ENCODE results near the gene PRPF4.
"Not testable (repeated sequence)": the region's sequence is repeated elsewhere in the genome, so short reads cannot be mapped to it uniquely, and the experiment has no call there.

Gene PRPF4

GRCh38 chr9:113267911-113268566, 7.4 kb upstream of the PRPF4 start:
- DNase-seq (ENCODE audit: low spot score), result no peak

DNA sequence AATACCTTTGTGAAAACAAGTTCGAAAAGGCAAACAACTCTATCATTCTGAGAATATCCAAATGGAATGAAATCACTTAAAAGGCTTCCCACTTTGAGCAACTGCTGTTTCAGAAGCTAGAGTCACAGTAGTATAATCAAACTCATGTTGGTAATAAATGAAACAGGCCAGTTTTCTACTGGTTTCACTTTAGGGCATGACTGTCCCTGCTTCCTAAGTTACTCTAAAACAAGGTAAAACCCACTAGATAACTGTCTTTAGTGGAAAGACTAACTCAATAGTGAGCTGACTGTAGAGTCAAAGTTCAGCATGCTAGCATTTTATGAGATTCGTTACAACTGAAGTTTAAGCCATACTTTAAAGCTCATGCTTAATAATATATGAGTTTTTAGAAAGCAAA, 6.1 kb upstream of the PRPF4 start:
- no peak for DNase-seq (ENCODE audit: low spot score)

- DNase-seq (ENCODE audit: low spot score), result no peak
Observed at GRCh38 chr9:113269871-113270270, 5.6 kb upstream of the PRPF4 start.

DNA sequence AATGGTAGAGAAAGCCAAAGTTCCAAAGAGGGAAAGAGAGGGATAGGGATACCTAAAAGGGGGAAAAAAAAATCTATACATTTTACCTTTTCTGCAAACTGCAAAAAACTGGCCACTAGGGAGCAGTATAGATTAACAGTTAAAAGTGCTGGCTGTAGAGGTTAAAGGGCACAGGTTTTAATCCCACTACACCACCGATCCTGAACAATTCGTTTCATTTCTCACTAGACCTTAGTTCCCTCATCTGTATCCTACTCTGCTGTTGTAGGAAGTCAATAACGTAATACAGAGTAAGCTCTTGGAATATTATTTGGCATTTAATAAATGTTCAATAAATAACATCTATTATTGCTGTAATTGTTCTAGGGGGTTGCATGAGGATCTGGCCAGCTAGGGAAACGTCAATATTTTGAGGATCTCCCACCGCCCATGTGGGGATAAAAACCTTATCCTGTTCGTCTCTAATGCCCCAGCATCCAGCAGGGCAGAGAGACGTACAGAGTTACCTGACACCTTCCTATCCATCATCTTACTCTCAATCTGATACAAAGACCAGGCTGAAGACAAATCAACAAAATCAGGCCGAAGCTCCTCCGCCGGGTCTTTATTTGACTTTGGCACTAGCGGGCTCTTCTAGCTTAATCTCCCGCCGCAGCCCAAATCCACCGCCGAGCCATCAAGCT, 843 bp upstream of the PRPF4 start:
- DNase-seq (ENCODE audit: low spot score), result peak; percentile 83

DNA sequence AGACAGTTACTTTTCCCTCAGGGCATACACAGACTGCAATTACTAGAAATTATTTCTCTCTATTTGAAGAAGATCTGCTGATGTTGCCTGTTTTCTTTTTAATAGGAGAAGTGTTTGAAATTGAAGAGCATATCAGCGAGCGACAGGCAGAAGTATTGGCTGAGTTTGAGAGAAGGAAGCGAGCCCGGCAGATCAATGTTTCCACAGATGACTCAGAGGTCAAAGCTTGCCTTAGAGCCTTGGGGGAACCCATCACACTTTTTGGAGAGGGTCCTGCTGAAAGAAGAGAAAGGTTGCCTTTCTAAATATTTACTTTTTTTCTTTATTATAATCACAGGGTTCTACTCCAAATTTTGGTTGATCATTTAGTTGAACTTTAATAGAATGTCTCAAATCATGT, 3.4 kb downstream of the PRPF4 start:
- DNase-seq (ENCODE audit: low spot score), result no peak

DNA sequence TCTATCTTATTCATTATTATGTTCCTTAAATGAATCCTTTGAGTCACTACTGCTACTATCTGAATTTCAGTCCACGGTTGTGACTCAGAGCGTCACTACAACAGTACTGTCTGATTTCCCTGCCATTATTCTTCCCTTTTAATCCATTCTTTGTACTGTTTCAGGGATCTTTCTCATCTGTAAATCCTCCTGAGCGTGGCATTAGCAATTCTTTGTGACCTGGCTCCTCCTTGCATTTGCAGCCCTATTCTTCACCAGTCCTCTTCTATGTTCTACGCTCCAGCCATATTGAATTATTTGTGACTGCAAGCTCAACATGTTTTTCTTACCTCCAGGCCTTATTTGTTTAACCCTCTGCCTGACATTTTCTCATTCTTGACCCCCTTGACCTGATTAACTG, 5.9 kb downstream of the PRPF4 start:
- DNase-seq (ENCODE audit: low spot score), result no peak

DNA sequence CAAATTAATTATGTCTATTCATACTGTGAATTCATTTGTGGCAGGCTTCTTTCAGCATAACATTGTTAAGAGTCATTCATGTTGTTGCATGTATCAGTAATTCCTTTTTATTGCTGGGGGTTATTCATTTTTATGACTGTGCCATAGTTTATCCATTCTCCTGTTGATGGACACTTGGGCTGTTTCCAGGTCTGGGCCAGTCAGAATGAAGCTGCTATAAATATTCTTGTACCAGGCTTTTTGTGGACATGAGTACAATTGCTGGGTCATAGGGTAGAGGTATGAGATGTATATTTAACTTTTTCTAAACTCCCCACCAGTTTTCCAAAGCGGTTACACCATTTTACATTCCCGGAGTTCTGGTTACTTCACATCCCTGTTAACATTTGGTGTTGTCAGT, 13.6 kb downstream of the PRPF4 start:
- DNase-seq (ENCODE audit: low spot score), result no peak

GRCh38 chr9:113290052-113290607, 14.7 kb downstream of the PRPF4 start:
- DNase-seq (ENCODE audit: low spot score), result no peak

DNA sequence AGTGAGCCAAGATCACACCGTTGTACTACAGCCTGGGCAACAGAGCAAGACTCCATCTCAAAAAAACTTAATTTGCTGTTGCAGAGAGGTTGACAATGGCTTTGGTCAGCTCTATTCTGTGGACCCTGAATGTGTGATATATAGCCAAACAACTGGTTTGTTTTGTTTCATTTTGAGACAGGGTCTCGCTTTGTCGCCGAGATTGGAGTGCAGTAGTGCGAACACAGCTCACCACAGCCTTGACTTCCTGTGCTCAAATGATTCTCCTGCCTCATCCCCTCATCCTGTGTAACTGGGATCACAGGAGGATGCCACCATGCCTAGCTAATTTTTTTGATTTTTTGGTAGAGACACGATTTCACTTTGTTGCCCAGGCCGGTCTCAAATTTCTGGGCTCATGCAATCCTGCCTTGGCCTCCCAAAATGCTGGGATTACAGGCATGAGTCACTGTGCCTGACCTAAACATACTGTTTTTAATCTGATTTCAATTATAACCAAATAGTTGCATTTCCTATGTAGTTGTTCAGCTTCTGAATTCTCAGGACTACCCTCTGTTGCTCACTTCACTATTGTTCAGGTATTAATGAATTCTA, 17.9 kb downstream of the PRPF4 start:
- DNase-seq (ENCODE audit: low spot score), result no peak

- not testable (repeated sequence) for DNase-seq (ENCODE audit: low spot score)
Observed at GRCh38 chr9:113296247-113296646, 20.8 kb downstream of the PRPF4 start.

- DNase-seq (ENCODE audit: low spot score), result no peak
Observed at GRCh38 chr9:113296796-113297558, 21.5 kb downstream of the PRPF4 start.

- DNase-seq (ENCODE audit: low spot score), result no peak
Observed at GRCh38 chr9:113298311-113298710, 22.9 kb downstream of the PRPF4 start.

DNA sequence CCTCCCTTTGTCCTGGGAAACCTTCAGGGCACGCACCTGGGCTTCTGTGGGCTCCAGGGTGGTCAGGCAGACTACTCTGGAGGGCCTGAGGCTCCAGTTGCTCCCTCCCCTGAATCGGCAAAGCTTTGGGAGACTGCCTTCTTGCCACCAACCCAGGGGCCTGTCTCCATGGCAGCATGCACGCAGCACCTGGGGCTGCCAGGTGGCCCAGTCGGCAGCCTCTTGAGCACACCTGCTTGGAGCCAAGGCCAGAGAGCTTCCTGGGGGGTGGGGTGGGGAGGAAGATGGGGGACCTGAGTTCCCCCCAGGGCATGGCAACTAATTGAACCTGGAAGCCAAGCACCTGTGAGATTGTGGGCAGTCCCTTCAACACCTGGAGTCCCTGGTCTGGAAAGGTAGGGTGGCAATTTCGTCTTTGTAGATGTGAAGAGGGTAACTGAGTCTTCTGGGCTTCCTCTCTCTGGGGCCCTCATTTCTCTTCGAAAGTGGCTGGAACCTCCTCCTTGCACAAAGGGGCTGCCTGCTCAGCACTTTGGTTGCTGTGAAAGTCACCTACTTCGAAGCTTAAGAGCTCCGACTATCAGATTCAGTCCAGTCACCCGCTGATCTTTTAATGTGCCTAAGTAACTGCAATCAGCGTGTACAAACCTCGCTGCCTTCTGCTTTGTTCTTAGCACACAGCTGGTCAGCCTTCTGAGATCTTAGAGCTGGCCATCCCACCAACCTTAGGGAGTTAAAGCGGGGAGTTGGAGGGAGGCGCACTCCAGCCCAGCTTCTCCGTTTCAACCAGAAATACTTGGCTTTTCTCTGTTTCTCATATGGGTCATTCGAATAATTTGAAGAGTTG, 23.7 kb downstream of the PRPF4 start:
- DNase-seq (ENCODE audit: low spot score), result no peak

GRCh38 chr9:113299800-113300292, 24.4 kb downstream of the PRPF4 start:
- DNase-seq (ENCODE audit: low spot score), result peak; percentile 52

- DNase-seq (ENCODE audit: low spot score), result no peak
Observed at GRCh38 chr9:113301548-113301947, 26.1 kb downstream of the PRPF4 start.

GRCh38 chr9:113302792-113303418, 27.4 kb downstream of the PRPF4 start, which contains the start of gene RNF183:
Gene RNF183, minus strand, starts transcription at chr9:113303376. Its CDS starts 5,192 bp downstream, at chr9:113298184.
- DNase-seq (ENCODE audit: low spot score), result no peak

GRCh38 chr9:113306566-113306965, 31.1 kb downstream of the PRPF4 start:
- DNase-seq (ENCODE audit: low spot score), result no peak

- no peak for DNase-seq (ENCODE audit: low spot score)
Observed at GRCh38 chr9:113307396-113307975, 32.0 kb downstream of the PRPF4 start.

DNA sequence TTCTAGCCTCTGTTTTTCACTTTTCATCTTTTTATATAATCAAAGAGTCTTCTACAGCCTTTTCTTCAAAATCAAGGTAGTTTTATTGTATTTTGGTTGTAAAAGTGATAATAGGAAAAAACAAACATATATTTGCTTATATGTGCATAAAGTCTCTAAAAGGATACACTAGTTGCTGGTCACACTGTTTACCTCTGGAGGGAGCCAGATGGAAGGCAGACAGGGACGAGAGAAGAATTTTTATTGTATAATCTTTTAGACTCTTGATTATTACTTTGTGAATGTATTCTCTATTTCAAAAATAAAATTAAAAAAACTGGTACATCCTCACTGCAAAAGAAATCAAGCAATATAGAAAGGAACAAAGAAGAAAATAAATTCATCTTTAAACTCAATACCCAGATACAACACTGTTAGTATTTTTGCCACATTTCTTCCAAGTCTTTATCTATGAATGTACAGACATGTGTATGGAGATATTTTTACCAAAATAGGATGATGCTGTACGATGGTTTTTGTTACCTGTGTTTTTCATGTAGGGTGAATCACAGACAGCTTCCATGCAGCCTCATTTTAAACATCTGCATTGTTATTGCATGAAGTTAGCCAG, 33.9 kb downstream of the PRPF4 start:
- peak; percentile 71 for DNase-seq (ENCODE audit: low spot score)

DNA sequence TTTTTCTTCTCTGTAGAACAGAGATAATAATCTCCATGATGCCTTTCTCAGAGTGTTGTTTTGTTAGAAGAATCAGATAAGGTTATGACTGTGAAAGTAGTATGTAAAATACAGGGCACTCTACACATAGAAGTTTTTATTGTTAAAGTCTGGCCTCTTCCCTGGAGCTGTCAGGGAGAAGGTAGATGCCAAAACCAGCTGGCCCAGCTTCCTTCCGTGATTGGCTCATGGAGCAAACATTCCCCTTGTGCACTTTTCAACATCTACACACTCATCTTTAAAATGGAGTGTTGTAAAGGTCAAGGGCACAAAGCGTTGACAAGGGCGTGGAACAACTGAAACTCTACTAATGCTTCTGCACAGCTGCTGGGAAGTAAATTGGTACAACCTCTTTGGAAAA, 35.1 kb downstream of the PRPF4 start:
- no peak for DNase-seq (ENCODE audit: low spot score)

Measured in pons (tissue), 1 donor.